H1 (cell line): ENCODE results near the gene NAP1L2. TPM values are rescaled to one million over a fixed set of nuclear protein-coding genes. Genes with fewer than 3 reads are reported as not detected.

ENCODE experiments used
- CTCF ChIA-PET: fragments of 300-600 bp; sonication (Branson Sonifier 250); formaldehyde crosslinking; loops from one replicate; lab custom pipeline; 2021; ENCODE audit not compliant: partially characterized antibody; lab: Charles Lee
- POLR2A ChIA-PET: fragments of 300-600 bp; sonication (Branson Sonifier 250); formaldehyde crosslinking; loops from one replicate; lab custom pipeline; 2021; ENCODE audit warnings: inconsistent platforms; ENCODE audit not compliant: partially characterized antibody; lab: Charles Lee
- DNase-seq, 2 experiments: peaks; one replicate each; pipeline versions ENCODE4 v3.0.0 to v3.0.0-alpha.2; 2010 to 2022; ENCODE audit warnings: low spot score in 2 of 2, low read depth in 1 of 2, mixed read lengths in 1 of 2
- FAIRE-seq: peaks from 2 replicates; lab custom pipeline; 2011; peaks lifted over from hg19 to GRCh38; lab: Jason Lieb, UNC
- H2AFZ ChIP-seq: 2 replicates; pipeline ENCODE4 v1.8.1; 2012; ENCODE audit warnings: low read length, inconsistent platforms
- H2AK5ac ChIP-seq: 2 replicates; pipeline ENCODE4 v1.6.1; 2013; ENCODE audit warnings: low read depth, low read length
- H2BK120ac ChIP-seq: replicated peaks from 2 replicates; pipeline ENCODE3; 2013; ENCODE audit warnings: low read depth, low read length, inconsistent platforms
- H2BK12ac ChIP-seq: 2 replicates; pipeline ENCODE4 v1.6.1; 2013; ENCODE audit warnings: low read depth, low read length
- H2BK15ac ChIP-seq: 2 replicates; pipeline ENCODE4 v1.6.1; 2013; ENCODE audit warnings: low read length
- H2BK20ac ChIP-seq: 2 replicates; pipeline ENCODE4 v1.6.1; 2013; ENCODE audit warnings: low read length
- H2BK5ac ChIP-seq: 2 replicates; pipeline ENCODE4 v1.6.1; 2013; ENCODE audit warnings: low read depth, low read length
- H3K14ac ChIP-seq: 2 replicates; pipeline ENCODE4 v1.6.1; 2013; ENCODE audit warnings: inconsistent platforms; ENCODE audit not compliant: insufficient read length
- H3K18ac ChIP-seq: 2 replicates; pipeline ENCODE4 v1.6.1; 2013; ENCODE audit warnings: low read length; ENCODE audit errors: extremely low read depth
- H3K23ac ChIP-seq: 2 replicates; pipeline ENCODE4 v1.6.1; 2013; ENCODE audit warnings: inconsistent platforms; ENCODE audit not compliant: insufficient read length
- H3K23me2 ChIP-seq: 2 replicates; pipeline ENCODE4 v1.6.1; 2013; ENCODE audit warnings: low read depth, low read length
- H3K27ac ChIP-seq: 2 replicates; pipeline ENCODE4 v1.6.1; 2011; ENCODE audit warnings: low read depth, low read length, inconsistent platforms
- H3K27me3 ChIP-seq, 4 experiments: replicated peaks in 1 of 4; 1 replicate in 1 of 4; 2 replicates in 3 of 4; pipeline versions ENCODE4 v1.6.1 to v1.8.1; 2011 to 2013; ENCODE audit warnings: low read length in 3 of 4, mild to moderate bottlenecking in 3 of 4, inconsistent platforms in 2 of 4, mixed read lengths in 2 of 4, moderate library complexity in 1 of 4; ENCODE audit not compliant: control insufficient read depth in 3 of 4, insufficient read depth in 3 of 4; ENCODE audit errors: extremely low read depth in 1 of 4
- H3K36me3 ChIP-seq, 4 experiments: 2 replicates each; pipeline versions ENCODE4 v1.6.1 to v1.8.1; 2011 to 2013; ENCODE audit warnings: mild to moderate bottlenecking in 4 of 4, low read length in 3 of 4, moderate library complexity in 2 of 4, control low read depth in 1 of 4, inconsistent platforms in 1 of 4; ENCODE audit not compliant: insufficient read depth in 4 of 4, control insufficient read depth in 2 of 4
- H3K4ac ChIP-seq: replicated peaks from 2 replicates; pipeline ENCODE3; 2013; ENCODE audit warnings: low read length, low read depth, mixed read lengths, inconsistent platforms; ENCODE audit not compliant: insufficient read length
- H3K4me1 ChIP-seq, 4 experiments: replicated peaks in 1 of 4; 1 replicate in 1 of 4; 2 replicates in 3 of 4; pipeline versions ENCODE4 v1.6.1 to v1.8.1; 2011 to 2013; ENCODE audit warnings: low read length in 3 of 4, inconsistent platforms in 2 of 4, mixed read lengths in 1 of 4; ENCODE audit not compliant: insufficient read depth in 4 of 4, control insufficient read depth in 3 of 4
- H3K4me2 ChIP-seq, 2 experiments: 2 replicates each; pipeline versions ENCODE4 v1.6.1 to v1.8.1; 2011 to 2013; ENCODE audit warnings: low read depth in 2 of 2, low read length in 2 of 2, control low read depth in 1 of 2, inconsistent platforms in 1 of 2, mild to moderate bottlenecking in 1 of 2; ENCODE audit not compliant: insufficient read depth in 1 of 2
- H3K4me3 ChIP-seq, 4 experiments: fragments of 200-600, 300-600 bp in 1 of 4; sonication (generic), shearing (Covaris generic), sonication (Bioruptor Twin) in 1 of 4; 2 replicates each; pipeline versions ENCODE4 v1.5.1 to v1.8.1; 2011 to 2016; ENCODE audit warnings: low read length in 4 of 4, low read depth in 3 of 4, control low read depth in 2 of 4, inconsistent platforms in 2 of 4, mild to moderate bottlenecking in 2 of 4, mixed read lengths in 1 of 4, moderate library complexity in 1 of 4; ENCODE audit not compliant: insufficient read depth in 2 of 4; ENCODE audit errors: extremely low read depth in 1 of 4
- H3K56ac ChIP-seq: replicated peaks from 2 replicates; pipeline ENCODE3; 2013; ENCODE audit warnings: low read depth, mild to moderate bottlenecking, mixed read lengths, low read length, inconsistent platforms; ENCODE audit not compliant: insufficient read length
- H3K79me1 ChIP-seq: 2 replicates; pipeline ENCODE4 v1.6.1; 2013; ENCODE audit warnings: low read depth, low read length, control low read depth
- H3K79me2 ChIP-seq, 2 experiments: 2 replicates each; pipeline versions ENCODE4 v1.6.1 to v1.8.1; 2012 to 2013; ENCODE audit warnings: low read length in 2 of 2, mild to moderate bottlenecking in 2 of 2, inconsistent platforms in 1 of 2; ENCODE audit not compliant: insufficient read depth in 2 of 2, control insufficient read depth in 1 of 2
- H3K9ac ChIP-seq, 4 experiments: replicated peaks in 1 of 4; 1 replicate in 1 of 4; 2 replicates in 3 of 4; pipeline versions ENCODE4 v1.6.1 to v1.8.1; 2011 to 2013; ENCODE audit warnings: low read depth in 3 of 4, low read length in 3 of 4, control low read depth in 2 of 4, mild to moderate bottlenecking in 2 of 4, moderate library complexity in 2 of 4, inconsistent platforms in 1 of 4; ENCODE audit errors: extremely low read depth in 1 of 4
- H3K9me3 ChIP-seq, 2 experiments: 2 replicates each; pipeline versions ENCODE4 v1.6.1 to v1.8.1; 2012 to 2013; ENCODE audit warnings: mild to moderate bottlenecking in 2 of 2, moderate library complexity in 2 of 2, control low read depth in 1 of 2, inconsistent platforms in 1 of 2, low read depth in 1 of 2, low read length in 1 of 2, mixed read lengths in 1 of 2; ENCODE audit not compliant: insufficient read depth in 2 of 2
- H4K20me1 ChIP-seq, 2 experiments: replicated peaks in 1 of 2; 2 replicates each; pipeline versions ENCODE3 to v1.8.1; 2011 to 2013; ENCODE audit warnings: inconsistent platforms in 2 of 2, low read length in 2 of 2, mild to moderate bottlenecking in 1 of 2; ENCODE audit not compliant: insufficient read depth in 2 of 2, control insufficient read depth in 1 of 2
- H4K5ac ChIP-seq: 2 replicates; pipeline ENCODE4 v1.6.1; 2013; ENCODE audit warnings: low read length, low read depth, mixed read lengths, inconsistent platforms; ENCODE audit not compliant: insufficient read length
- H4K8ac ChIP-seq: 2 replicates; pipeline ENCODE4 v1.8.0; 2013; ENCODE audit warnings: mild to moderate bottlenecking, moderate library complexity, low read length, inconsistent platforms; ENCODE audit not compliant: insufficient read depth; ENCODE audit errors: extremely low read depth
- H4K91ac ChIP-seq: replicated peaks from 2 replicates; pipeline ENCODE3; 2013; ENCODE audit warnings: low read length, mixed read lengths, inconsistent platforms; ENCODE audit not compliant: insufficient read length
- BACH1 ChIP-seq: IDR thresholded peaks from 2 replicates; pipeline ENCODE4 v1.6.1; 2012; ENCODE audit warnings: low read length, improper control_type of control experiment
- BCL11A ChIP-seq, 2 experiments: IDR thresholded peaks; one replicate each; pipeline ENCODE4 v1.6.1; 2011; ENCODE audit warnings: low read depth in 2 of 2, low read length in 2 of 2, mild to moderate bottlenecking in 2 of 2
- CREB1 ChIP-seq: IDR thresholded peaks from 2 replicates; pipeline ENCODE4 v1.6.1; 2012; ENCODE audit warnings: inconsistent platforms
- EZH2 ChIP-seq: fragments of 200-600 bp; sonication (generic); IDR thresholded peaks from 2 replicates; pipeline ENCODE4 v1.7.1; 2012; ENCODE audit warnings: low read depth, mild to moderate bottlenecking, moderate library complexity, low read length, inconsistent platforms; ENCODE audit not compliant: severe bottlenecking
- PHF8 ChIP-seq: fragments of 200-600 bp; sonication (generic); conservative IDR thresholded peaks from 2 replicates; pipeline ENCODE4 v1.7.1; 2012; ENCODE audit warnings: low read depth, mild to moderate bottlenecking, inconsistent platforms, low read length, moderate library complexity
- POLR2A ChIP-seq, 2 experiments: IDR thresholded peaks; 1 replicate in 1 of 2; 2 replicates in 1 of 2; pipeline ENCODE4 v1.6.1; 2011; ENCODE audit warnings: low read depth in 2 of 2, low read length in 2 of 2, mild to moderate bottlenecking in 2 of 2; ENCODE audit errors: control extremely low read depth in 1 of 2
- SAP30 ChIP-seq: fragments of 300-600 bp; sonication (generic); IDR thresholded peaks from 2 replicates; pipeline ENCODE4 v1.7.1; 2012; ENCODE audit warnings: low read length, moderate library complexity, mild to moderate bottlenecking, inconsistent platforms; ENCODE audit not compliant: insufficient read depth, insufficient replicate concordance
- SRF ChIP-seq: IDR thresholded peaks from 2 replicates; pipeline ENCODE4 v1.6.1; 2011; ENCODE audit warnings: mild to moderate bottlenecking, low read depth, low read length, moderate library complexity
- TAF1 ChIP-seq: IDR thresholded peaks from 2 replicates; pipeline ENCODE4 v1.6.1; 2011; ENCODE audit warnings: mild to moderate bottlenecking, low read depth, low read length
- YY1 ChIP-seq: IDR thresholded peaks from 2 replicates; pipeline ENCODE4 v1.6.1; 2011; ENCODE audit warnings: low read depth, mild to moderate bottlenecking, low read length
- WGBS, 2 experiments: shearing (Covaris generic) in 1 of 2; methylation state at CpG; one replicate each; pipeline versions ENCODE4 v1.1.6 to v1.1.7; 2013 to 2015; ENCODE audit warnings: low lambda C conversion rate in 2 of 2, mixed read lengths in 2 of 2, inconsistent platforms in 1 of 2, low coverage in 1 of 2, missing lambda C conversion rate in 1 of 2; ENCODE audit not compliant: insufficient replicate concordance in 2 of 2, insufficient coverage in 1 of 2, insufficient read length in 1 of 2; ENCODE audit errors: extremely low coverage in 1 of 2, missing lambda C conversion rate in 1 of 2; 5-methylcytosine and 5-hydroxymethylcytosine counted together
- long read RNA-seq, 2 experiments: library from RNA in 1 of 2; library from capped mRNA in 1 of 2; stranded (forward); transcript quantifications; one replicate each; pipeline ENCODE4 v2.0.0, GENCODE V29; 2021; ENCODE audit warnings: inconsistent platforms in 1 of 2
- polyA minus RNA-seq, 3 experiments: library from RNA; depleted of rRNA, polyadenylated mRNA; stranded (reverse); fragments of >200 nt; gene quantifications; 1 replicate in 2 of 3; 2 replicates in 1 of 3; pipeline ENCODE4 v1.2.3, GENCODE V29; 2011
- polyA plus RNA-seq, 7 experiments: library from polyadenylated mRNA; depleted of rRNA in 3 of 7; stranded (reverse) in 5 of 7; unstranded in 2 of 7; fragments of >200 nt in 5 of 7; fragments of 200-250 nt in 2 of 7; gene quantifications; 1 replicate in 5 of 7; 2 replicates in 1 of 7; 4 replicates in 1 of 7; pipeline versions ENCODE4 v1.2.1 to v1.2.3, GENCODE V29; 2011 to 2013; ENCODE audit warnings: missing spikeins in 2 of 7, mixed read lengths in 2 of 7
- total RNA-seq: library from RNA; stranded (reverse); fragmentation: NEBNext Ultra II Directional; extraction: Animal tissue kit (Norgen Biotek cat#: 25700); gene quantifications from 2 replicates; pipeline ENCODE4 v1.2.1, GENCODE V29; 2021

NAP1L2 gene
- 15.8 and 17.0 TPM in 2 replicates for total RNA-seq
- 2.5 and 4.5 TPM in 2 replicates for polyA plus RNA-seq (2011; rRNA removed)
- polyA plus RNA-seq (2011; cell fraction: cytosol; rRNA removed): 10.0 TPM
- polyA plus RNA-seq (2011; cell fraction: nucleus; rRNA removed): 2.7 TPM
- 8.4 to 10.6 TPM (median 9.3 TPM) in 4 replicates for polyA plus RNA-seq (2012, experiment 1 of 2)
- polyA plus RNA-seq (2012, experiment 2 of 2): 1.3 TPM
- 9.9 TPM for polyA plus RNA-seq (2013, experiment 1 of 2)
- polyA plus RNA-seq (2013, experiment 2 of 2): 8.7 TPM
- polyA minus RNA-seq (2011; rRNA and poly(A)+ RNA removed): 2.3 and 3.1 TPM in 2 replicates
- polyA minus RNA-seq (2011; cell fraction: cytosol; rRNA and poly(A)+ RNA removed): 5.7 TPM
- polyA minus RNA-seq (2011; cell fraction: nucleus; rRNA and poly(A)+ RNA removed): 4.4 TPM
- long read RNA-seq, experiment 1, transcript NAP1L2-201 (1 exons, 2,550 nt): major isoform, 10 of 10 reads
- long read RNA-seq, experiment 1, partial matches to known transcripts: 0 of 10 reads
- long read RNA-seq, experiment 1, other reads (novel, unspliced or antisense): 0 of 10 reads
- long read RNA-seq, experiment 2, transcript NAP1L2-201 (1 exons, 2,550 nt): major isoform, 5 of 5 reads
- long read RNA-seq, experiment 2, partial matches to known transcripts: 0 of 5 reads
- long read RNA-seq, experiment 2, other reads (novel, unspliced or antisense): 0 of 5 reads

DNA sequence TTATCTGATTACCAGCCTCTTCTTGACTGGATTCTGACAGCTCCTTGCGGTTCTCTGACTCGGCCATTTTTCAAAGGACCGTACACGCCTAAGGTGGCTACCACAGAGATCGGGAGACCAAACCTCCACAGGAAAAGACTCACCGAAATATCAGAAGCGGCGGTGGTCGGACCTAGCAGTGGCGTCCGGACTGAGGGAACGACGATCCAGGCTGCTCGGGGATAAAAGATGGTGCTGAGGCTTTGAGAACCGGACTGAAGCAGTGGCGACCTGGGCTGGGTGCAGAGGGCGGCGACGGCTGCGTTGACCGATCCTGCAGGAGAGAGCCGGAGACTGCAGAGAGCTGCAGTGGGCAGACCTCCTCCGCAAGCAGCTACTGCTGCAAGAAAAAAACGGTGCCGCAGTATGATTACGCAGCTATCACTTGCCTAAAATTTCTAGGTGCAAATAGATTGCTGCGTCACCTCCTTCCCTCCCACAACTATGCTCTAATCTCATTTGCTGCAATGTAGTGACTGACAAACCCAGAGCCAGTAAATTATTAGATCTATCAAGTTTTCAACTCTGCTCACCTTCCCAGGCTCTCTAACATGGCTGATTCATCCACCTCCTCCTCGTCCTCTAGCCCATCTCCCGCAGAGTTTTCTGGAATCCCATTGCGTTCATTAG, at the start of gene NAP1L2:
Gene NAP1L2, minus strand, starts transcription at position 426 of the 669 bp plus-strand sequence. Its CDS starts 359 bp downstream, at position 67.
- Histone ChIP-seq H3K79me1 (no peaks in the 10 kb centered on the region), H3K4ac (no peak within 1 kb of the TSS), H4K20me1 (no peaks in the 10 kb centered on the region), H4K5ac (peak within 1 kb of the TSS; percentile 57), H3K79me2 (peaks cover 0 to 9% of the 10 kb centered on the region in 2 experiments; a peak in 2 of 4 replicates), H3K56ac (peak within 1 kb of the TSS; percentile 16), H2BK5ac (no peak within 1 kb of the TSS), H3K18ac (no peak within 1 kb of the TSS; the same call in 1 of the 2 replicates), H3K36me3 (no peaks in the 10 kb centered on the region), H4K8ac (no peak within 1 kb of the TSS), H3K27me3 (no peaks in the 10 kb centered on the region), H2BK12ac (no peak within 1 kb of the TSS), H3K4me3 (peak within 1 kb of the TSS; percentile 61 to 95 (median 82)), H2BK15ac (no peak within 1 kb of the TSS), H2BK120ac (no peak within 1 kb of the TSS), H3K4me1 (no peaks in the 10 kb centered on the region), H3K9me3 (no peaks in the 10 kb centered on the region), H2AK5ac (no peak within 1 kb of the TSS), H4K91ac (no peak within 1 kb of the TSS), H3K4me2 (peak within 1 kb of the TSS; percentile 72 to 85), H3K9ac (peak within 1 kb of the TSS in 3 of 4 experiments; percentile 51 to 73 (median 63); a peak in 5 of 7 replicates), H3K23ac (no peak within 1 kb of the TSS), H3K27ac (no peak within 1 kb of the TSS; the same call in 1 of the 2 replicates), H2AFZ (peak within 1 kb of the TSS; percentile 86; the same call in 1 of the 2 replicates), H3K14ac (no peak within 1 kb of the TSS), H2BK20ac (no peak within 1 kb of the TSS), H3K23me2 (no peaks in the 10 kb centered on the region)
- 2% methylated on average over 15 of the region's 30 CpGs; no CpG with 5 or more reads in 1 of the 2 experiments for WGBS, 2 experiments
- ChIA-PET CTCF (interaction anchor here (1.5 kb wide), 1 partner anchor 54 kb away, joined by 3 read pairs; no protein-coding TSS in a partner anchor), POLR2A (no interaction called here)
- peak; percentile 5 to 48 for DNase-seq
- no peak for FAIRE-seq
- TF ChIP-seq YY1: peak; percentile 24; the same call in 1 of the 2 replicates
- no peak for TF ChIP-seq EZH2
- TF ChIP-seq PHF8: 0 out of 2 replicates have a peak, but pooled peaks have one; percentile 22
- TF ChIP-seq POLR2A (IDR thresholded peaks at IDR 0.05; ENCODE audit: control extremely low read depth in 1 of 2, low read depth in 2 of 2, low read length in 2 of 2): peak in 1 of 2 experiments; percentile 71; a peak in 2 of 3 replicates
- peak; percentile 70 for TF ChIP-seq TAF1
- peak; percentile 56 for TF ChIP-seq BACH1
- peak; percentile 49; the same call in 1 of the 2 replicates for TF ChIP-seq CREB1
- no peak for TF ChIP-seq SAP30
- TF ChIP-seq BCL11A (IDR thresholded peaks at IDR 0.05; ENCODE audit: low read depth in 2 of 2, low read length in 2 of 2): no peak
- no peak for TF ChIP-seq SRF
